ENCODE results near the gene RAMP3. TPM values are rescaled to one million over a fixed set of nuclear protein-coding genes. Genes with fewer than 3 reads are reported as not detected.

Gene RAMP3
- total RNA-seq, 2 experiments from 2014 or later, result not detected

DNA sequence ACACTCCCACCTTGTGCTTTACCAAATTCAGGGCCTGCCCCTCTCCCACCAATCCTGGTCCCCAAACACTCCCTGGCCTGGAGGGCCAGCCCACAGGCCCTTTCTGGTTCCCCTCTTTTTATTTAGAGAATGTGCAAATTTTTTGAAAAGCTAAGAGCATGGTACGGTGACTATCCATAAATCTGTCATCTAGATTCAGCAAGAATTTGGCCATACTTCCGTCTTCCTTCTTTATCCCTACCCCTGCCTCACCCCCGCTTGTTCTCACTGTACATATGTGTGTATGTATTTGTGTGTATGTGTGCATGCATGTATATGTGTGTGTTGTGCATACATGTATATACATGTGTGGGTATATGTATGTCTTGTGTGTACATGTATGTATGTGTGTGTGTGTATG, 38.0 kb upstream of the RAMP3 start:
- no peak overlapping the region for H3K4me3 Mint-ChIP-seq
- no peak overlapping the region for H3K27ac Mint-ChIP-seq
- H3K9me3 Mint-ChIP-seq (ENCODE audit: insufficient read depth), result no peaks in the 10 kb centered on the region
- DNase-seq (no peak), ATAC-seq (no peak)
- H3K4me1 Mint-ChIP-seq (ENCODE audit: low read depth), result peaks cover 22% of the 10 kb centered on the region
- no peaks in the 10 kb centered on the region for H3K36me3 Mint-ChIP-seq (ENCODE audit: low read depth)
- ChIA-PET POLR2A (interaction anchor here (0.6 kb wide), 1 partner anchor 9 kb away, joined by 3 read pairs; no protein-coding TSS in a partner anchor), CTCF (interaction anchor here (7.9 kb wide), 1 partner anchor 17 kb away, joined by 38 read pairs; no protein-coding TSS in a partner anchor)
- peaks cover 8% of the 10 kb centered on the region for H3K27me3 Mint-ChIP-seq (ENCODE audit: low read depth)

DNA sequence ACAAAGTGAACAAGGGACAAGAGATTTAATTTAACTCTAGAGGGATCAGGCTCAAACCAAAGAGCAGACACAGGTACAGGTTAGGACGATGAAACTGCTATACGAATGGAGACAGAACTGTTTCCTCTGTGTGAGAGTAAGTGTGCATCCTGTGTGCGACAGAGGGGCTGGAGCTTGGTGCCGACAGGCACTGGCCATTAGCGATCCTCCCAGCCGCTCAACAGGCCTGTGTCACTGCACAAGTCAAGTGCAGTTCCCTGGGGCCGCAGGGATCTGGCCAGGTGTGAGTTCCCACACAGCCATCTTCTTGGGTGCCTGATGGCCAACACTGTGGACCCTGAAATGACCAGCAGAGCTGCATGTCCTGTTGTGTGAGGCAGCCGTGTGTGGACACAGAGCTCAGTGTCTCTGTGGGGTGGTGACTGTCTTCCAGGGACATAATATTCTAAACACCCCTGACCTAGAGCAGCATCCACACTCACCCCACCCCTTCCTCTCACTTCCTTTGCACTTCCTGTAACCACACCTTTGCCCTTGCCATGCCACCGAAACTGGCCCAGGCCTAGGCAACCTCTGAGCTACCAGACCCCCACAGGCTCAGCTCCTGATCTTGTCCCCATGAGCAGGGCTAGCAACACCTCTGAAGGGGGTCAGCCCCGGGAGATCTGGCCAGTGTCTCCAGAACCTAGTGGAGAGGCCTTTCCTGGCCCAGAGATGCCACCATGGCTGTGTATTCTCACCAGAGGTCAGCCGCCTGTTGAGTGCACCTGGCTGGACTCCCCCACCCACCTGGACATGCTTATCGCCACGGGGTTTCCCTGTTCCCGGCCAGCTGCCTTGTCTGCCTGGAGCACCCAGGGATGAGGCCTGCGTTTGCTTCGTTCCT, 34.4 kb upstream of the RAMP3 start:
- ChIA-PET POLR2A (interaction anchor here (0.7 to 1.3 kb wide), 4 partner anchors 12 to 646 kb away, joined by 3 to 11 read pairs (median 4); partner anchors contain the start of genes H2AZ2 and TBRG4), CTCF (interaction anchor here (1.0 to 2.7 kb wide), 3 partner anchors 8 to 150 kb away, joined by 3 to 24 read pairs (median 4); no protein-coding TSS in a partner anchor)
- H3K36me3 Mint-ChIP-seq (ENCODE audit: low read depth), result no peaks in the 10 kb centered on the region
- H3K27me3 Mint-ChIP-seq (ENCODE audit: low read depth), result no peaks in the 10 kb centered on the region
- peaks cover 22% of the 10 kb centered on the region for H3K4me1 Mint-ChIP-seq (ENCODE audit: low read depth)
- ATAC-seq (peak; percentile 59), DNase-seq (peak; percentile 37)
- H3K27ac Mint-ChIP-seq, result peak overlapping the region; percentile 97
- peak overlapping the region; percentile 54 for H3K4me3 Mint-ChIP-seq
- no peaks in the 10 kb centered on the region for H3K9me3 Mint-ChIP-seq (ENCODE audit: insufficient read depth)

DNA sequence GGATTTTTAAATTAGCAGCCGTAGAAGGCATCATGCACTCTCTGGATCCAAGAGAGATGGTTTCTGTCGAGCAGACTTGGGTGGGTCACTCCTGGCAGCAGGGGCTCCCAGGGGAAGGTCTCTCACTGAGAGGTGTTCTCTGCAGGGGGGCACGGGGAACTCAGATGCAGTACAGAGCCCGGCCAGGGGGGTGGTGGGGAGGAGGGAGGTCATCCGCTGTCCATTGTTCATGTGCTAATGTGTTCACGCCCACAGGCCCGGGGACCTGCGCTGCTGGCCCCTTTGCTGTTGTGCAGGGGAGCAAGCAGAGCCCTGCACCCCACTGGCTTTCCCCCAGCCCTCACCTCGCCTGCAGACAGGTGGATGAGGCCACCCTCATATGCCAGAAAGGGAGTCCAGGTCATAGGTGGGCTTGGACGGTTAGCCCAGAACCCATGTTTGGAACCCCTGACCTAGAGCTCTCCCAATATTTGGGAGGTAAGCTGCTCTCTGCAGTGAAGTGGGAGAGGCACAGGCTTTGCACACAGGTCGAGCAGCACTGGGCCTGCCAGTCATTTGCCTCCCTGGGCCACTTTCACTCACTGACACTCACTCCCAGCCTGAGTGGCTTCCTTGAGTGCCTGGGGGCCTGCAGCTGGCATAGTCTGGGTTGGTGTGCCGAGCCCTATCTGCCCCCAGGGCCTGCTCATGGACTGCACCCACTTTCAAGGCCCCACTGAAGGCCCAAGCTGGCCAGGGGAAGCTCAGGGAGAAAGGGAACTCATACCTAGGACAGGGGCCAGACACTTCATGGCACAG, 33.5 kb upstream of the RAMP3 start:
- ChIA-PET POLR2A (interaction anchor here (0.9 to 1.3 kb wide), 4 partner anchors 11 to 276 kb away, joined by 3 to 11 read pairs (median 4); partner anchors contain the start of genes H2AZ2 and TBRG4), CTCF (interaction anchor here (0.8 to 2.7 kb wide), 3 partner anchors 9 to 11 kb away, joined by 3 to 24 read pairs (median 3); no protein-coding TSS in a partner anchor)
- H3K36me3 Mint-ChIP-seq (ENCODE audit: low read depth), result no peaks in the 10 kb centered on the region

DNA sequence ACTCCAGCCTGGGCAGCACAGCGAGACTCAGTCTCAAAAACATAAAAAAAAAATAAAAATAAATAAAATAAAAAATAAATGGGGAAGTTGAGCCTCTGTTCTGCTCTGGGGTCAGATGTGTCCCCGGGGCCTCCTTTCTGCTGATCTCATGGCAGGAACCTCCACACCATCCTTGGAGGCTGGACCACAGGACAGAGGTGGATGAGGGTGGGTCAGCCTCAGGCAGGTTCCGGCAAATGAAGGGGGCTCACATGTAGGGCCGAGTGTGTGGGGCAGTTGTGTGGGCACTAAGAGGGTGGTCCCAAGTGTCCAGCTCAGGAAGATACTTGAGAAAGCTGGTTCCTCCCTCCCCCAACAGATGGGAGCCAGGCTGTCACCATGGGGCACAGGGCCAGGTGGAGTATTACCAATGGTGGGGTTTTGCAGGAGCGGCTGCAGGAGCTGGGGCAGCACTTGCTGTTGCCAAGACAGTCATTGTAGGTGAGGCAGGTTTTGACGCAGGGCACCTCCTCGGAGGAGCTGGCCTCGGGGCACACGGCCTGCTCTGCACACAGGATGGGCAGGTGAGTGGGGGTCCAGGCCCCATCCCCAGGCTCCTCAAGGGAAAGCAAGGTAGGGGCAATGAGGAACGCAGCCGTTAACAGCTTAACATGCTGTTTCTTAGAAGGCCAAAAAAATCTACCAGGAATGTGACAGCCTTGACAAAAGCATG, 32.2 kb upstream of the RAMP3 start:
- Mint-ChIP-seq H3K9me3 (ENCODE audit: insufficient read depth) (no peaks in the 10 kb centered on the region), H3K27ac (peak overlapping the region; percentile 16), H3K36me3 (ENCODE audit: low read depth) (no peaks in the 10 kb centered on the region), H3K4me3 (no peak overlapping the region), H3K27me3 (ENCODE audit: low read depth) (no peaks in the 10 kb centered on the region), H3K4me1 (ENCODE audit: low read depth) (peaks cover 16% of the 10 kb centered on the region)
- no peak for DNase-seq
- POLR2A ChIA-PET, result interaction anchor here (0.6 to 1.0 kb wide), 2 partner anchors 15 to 76 kb away, joined by 3 read pairs; no protein-coding TSS in a partner anchor
- ATAC-seq, result no peak
- CTCF ChIA-PET, result interaction anchor here (0.8 to 1.4 kb wide), 2 partner anchors 10 to 11 kb away, joined by 3 to 6 read pairs; no protein-coding TSS in a partner anchor

More for the DNA sequence above, 33.5 kb upstream of the RAMP3 start:
- no peaks in the 10 kb centered on the region for H3K27me3 Mint-ChIP-seq (ENCODE audit: low read depth)
- no peaks in the 10 kb centered on the region for H3K9me3 Mint-ChIP-seq (ENCODE audit: insufficient read depth)
- peak overlapping the region; percentile 97 for H3K27ac Mint-ChIP-seq
- DNase-seq (no peak), ATAC-seq (no peak)
- H3K4me3 Mint-ChIP-seq, result no peak overlapping the region
- peaks cover 16% of the 10 kb centered on the region for H3K4me1 Mint-ChIP-seq (ENCODE audit: low read depth)

DNA sequence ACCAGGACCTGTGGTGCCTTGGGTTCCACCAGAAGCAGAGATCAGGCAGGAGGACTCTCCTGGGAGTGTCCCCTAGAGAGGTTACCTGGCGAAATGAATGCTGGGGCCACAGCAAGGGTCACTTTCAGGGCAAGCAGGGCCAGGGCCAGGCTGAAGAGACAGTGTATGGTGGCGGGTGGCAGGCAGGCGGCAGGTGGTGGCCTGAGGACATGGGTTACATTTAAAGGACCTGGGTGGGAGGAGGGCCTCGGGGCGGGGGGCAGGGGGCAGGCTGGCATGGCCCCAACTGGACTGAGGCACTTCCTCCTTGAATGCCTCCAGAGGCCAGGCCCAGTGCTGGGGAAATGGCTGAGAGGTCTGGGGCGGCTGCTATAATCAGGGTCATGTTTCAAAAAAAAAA, 31.4 kb upstream of the RAMP3 start:
- Mint-ChIP-seq H3K27me3 (ENCODE audit: low read depth) (no peaks in the 10 kb centered on the region), H3K36me3 (ENCODE audit: low read depth) (no peaks in the 10 kb centered on the region), H3K4me1 (ENCODE audit: low read depth) (peaks cover 16% of the 10 kb centered on the region), H3K4me3 (no peak overlapping the region), H3K9me3 (ENCODE audit: insufficient read depth) (no peaks in the 10 kb centered on the region), H3K27ac (peak overlapping the region; percentile 6)
- DNase-seq (no peak), ATAC-seq (no peak)
- POLR2A ChIA-PET, result no interaction called here
- CTCF ChIA-PET, result interaction anchor here (1.4 kb wide), 1 partner anchor 10 kb away, joined by 6 read pairs; no protein-coding TSS in a partner anchor

DNA sequence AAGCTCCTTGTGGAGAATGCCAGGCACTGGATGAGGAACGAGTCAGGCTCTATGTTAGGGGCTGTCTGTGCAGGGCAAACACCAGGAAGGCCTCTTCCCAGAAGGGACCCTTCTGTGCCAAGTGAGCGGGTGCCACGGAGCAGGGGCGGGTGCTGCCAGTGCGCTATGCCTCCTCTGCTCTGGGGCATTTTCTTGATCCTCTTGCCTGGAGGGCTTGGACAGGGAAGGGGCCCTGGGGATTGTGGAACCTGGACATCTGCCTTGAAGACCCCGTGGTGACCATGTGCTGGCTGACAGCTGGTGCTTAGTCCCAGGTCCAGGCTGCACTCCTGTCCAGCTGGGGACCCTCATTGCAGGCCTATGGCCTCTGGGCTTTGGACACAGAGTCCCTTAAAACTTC, 30.7 kb upstream of the RAMP3 start:
- no peaks in the 10 kb centered on the region for H3K36me3 Mint-ChIP-seq (ENCODE audit: low read depth)
- H3K4me1 Mint-ChIP-seq (ENCODE audit: low read depth), result peaks cover 16% of the 10 kb centered on the region
- H3K9me3 Mint-ChIP-seq (ENCODE audit: insufficient read depth), result no peaks in the 10 kb centered on the region
- POLR2A ChIA-PET, result interaction anchor here (0.8 to 1.0 kb wide), 2 partner anchors 8 to 16 kb away, joined by 3 read pairs; partner anchors contain the start of gene TBRG4
- no peaks in the 10 kb centered on the region for H3K27me3 Mint-ChIP-seq (ENCODE audit: low read depth)
- H3K27ac Mint-ChIP-seq, result no peak overlapping the region
- ATAC-seq (no peak), DNase-seq (no peak)
- H3K4me3 Mint-ChIP-seq, result no peak overlapping the region
- CTCF ChIA-PET, result interaction anchor here (2.0 kb wide), 1 partner anchor 9 kb away, joined by 12 read pairs; no protein-coding TSS in a partner anchor

DNA sequence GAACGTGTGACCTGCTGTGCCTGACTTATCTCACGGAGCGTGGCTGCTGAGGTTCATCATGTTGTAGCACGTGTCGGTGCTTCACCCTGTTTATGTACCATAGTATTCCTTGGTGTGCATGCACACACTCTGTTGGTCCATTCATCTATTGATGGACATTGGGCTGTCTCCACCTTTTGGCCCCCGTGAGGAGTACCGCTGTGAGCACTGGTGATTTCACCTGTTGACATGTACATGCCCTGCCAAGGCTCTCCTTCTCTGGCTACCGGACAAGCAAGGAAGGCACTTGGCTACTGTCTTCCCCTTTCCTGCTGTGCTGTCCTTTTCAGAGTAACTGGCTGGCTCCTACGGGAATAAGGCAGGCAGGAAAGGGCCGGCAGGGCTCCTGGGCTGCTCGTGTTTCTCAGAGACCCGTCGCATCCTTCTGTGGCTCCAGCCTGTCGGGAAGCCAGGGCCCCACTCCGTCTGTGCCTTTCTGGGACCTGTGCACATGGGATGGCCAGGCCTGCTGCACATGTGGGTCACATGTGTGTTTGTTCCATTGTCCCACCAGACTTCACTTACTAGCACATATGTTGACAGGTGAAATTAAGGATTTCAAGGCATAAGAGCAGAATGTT, 28.3 kb upstream of the RAMP3 start:
- ChIA-PET CTCF (no interaction called here), POLR2A (no interaction called here)
- Mint-ChIP-seq H3K27me3 (ENCODE audit: low read depth) (no peaks in the 10 kb centered on the region), H3K9me3 (ENCODE audit: insufficient read depth) (no peaks in the 10 kb centered on the region), H3K36me3 (ENCODE audit: low read depth) (no peaks in the 10 kb centered on the region), H3K4me3 (no peak overlapping the region), H3K27ac (no peak overlapping the region), H3K4me1 (ENCODE audit: low read depth) (no peaks in the 10 kb centered on the region)
- ATAC-seq (no peak), DNase-seq (no peak)

DNA sequence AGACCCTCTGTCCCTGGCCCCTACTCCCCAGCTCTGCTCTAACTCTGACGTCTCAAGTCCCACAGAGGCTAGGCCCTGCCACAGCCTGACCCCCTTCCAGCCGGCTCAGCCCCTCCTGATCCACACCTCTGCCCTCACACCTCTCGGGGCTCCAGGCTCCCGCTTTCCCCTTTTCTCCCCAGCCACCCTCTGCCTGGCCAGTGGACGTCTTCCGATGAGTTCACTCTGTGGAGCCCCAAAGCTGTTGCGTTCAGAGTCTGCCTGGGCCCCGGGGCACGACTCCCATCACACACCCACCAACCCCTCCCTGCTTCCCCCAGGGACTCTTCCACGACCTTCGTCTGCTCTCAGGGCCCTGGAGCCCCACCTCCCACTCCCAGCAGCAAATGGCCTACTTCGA, 27.7 kb upstream of the RAMP3 start:
- Mint-ChIP-seq H3K4me3 (no peak overlapping the region), H3K27ac (peak overlapping the region; percentile 70), H3K4me1 (ENCODE audit: low read depth) (no peaks in the 10 kb centered on the region), H3K36me3 (ENCODE audit: low read depth) (no peaks in the 10 kb centered on the region), H3K9me3 (ENCODE audit: insufficient read depth) (no peaks in the 10 kb centered on the region), H3K27me3 (ENCODE audit: low read depth) (no peaks in the 10 kb centered on the region)
- ATAC-seq, result no peak
- POLR2A ChIA-PET, result no interaction called here
- CTCF ChIA-PET, result no interaction called here
- no peak for DNase-seq

DNA sequence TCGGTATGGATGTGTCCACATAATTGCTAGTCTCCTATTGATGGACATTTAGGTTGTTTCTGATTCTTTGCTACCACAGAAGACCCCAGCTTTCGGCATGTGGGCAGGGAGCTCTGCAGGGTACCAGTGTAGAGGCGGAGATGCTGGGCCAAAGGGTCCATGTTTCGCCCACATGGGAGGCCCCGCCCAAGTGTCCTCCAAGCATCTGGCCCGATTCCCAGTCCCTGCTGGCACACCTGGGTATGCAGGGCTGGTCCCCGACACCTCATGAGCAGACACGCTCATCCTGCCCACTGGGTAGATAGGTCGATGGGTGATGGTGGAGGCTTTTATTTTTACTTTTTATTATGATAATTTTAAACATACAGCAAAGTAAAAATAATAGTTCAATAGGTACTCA, 26.7 kb upstream of the RAMP3 start:
- no peak overlapping the region for H3K4me3 Mint-ChIP-seq
- no peak overlapping the region for H3K27ac Mint-ChIP-seq
- ATAC-seq, result no peak
- no peaks in the 10 kb centered on the region for H3K36me3 Mint-ChIP-seq (ENCODE audit: low read depth)
- ChIA-PET POLR2A (no interaction called here), CTCF (no interaction called here)
- H3K27me3 Mint-ChIP-seq (ENCODE audit: low read depth), result no peaks in the 10 kb centered on the region
- H3K4me1 Mint-ChIP-seq (ENCODE audit: low read depth), result peaks cover 7% of the 10 kb centered on the region
- DNase-seq, result no peak
- no peaks in the 10 kb centered on the region for H3K9me3 Mint-ChIP-seq (ENCODE audit: insufficient read depth)

DNA sequence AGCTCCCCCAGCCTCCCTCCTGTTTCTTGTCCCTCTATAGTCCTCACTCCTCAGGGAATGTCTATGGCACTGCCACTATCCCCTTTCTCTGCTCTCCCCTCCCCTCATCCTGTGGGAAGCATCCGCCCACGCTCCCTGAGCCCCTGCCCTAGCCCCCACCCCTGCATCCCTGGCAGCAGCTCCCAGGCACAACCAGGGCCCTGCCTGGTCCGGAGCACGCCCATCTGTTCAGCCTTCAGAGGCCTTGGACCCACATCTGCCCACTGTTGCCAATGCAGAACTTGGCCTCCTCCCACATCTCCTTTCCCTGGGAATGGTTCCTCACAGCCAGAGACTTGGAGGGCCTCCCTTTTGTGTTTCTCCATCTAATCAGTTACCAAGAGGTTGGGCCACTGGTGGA, 25.7 kb upstream of the RAMP3 start:
- POLR2A ChIA-PET, result no interaction called here
- peaks cover 2% of the 10 kb centered on the region for H3K27me3 Mint-ChIP-seq (ENCODE audit: low read depth)
- no peak for ATAC-seq
- CTCF ChIA-PET, result no interaction called here
- H3K9me3 Mint-ChIP-seq (ENCODE audit: insufficient read depth), result no peaks in the 10 kb centered on the region
- no peak for DNase-seq
- no peak overlapping the region for H3K27ac Mint-ChIP-seq
- H3K4me3 Mint-ChIP-seq, result no peak overlapping the region
- H3K36me3 Mint-ChIP-seq (ENCODE audit: low read depth), result no peaks in the 10 kb centered on the region
- H3K4me1 Mint-ChIP-seq (ENCODE audit: low read depth), result peaks cover 15% of the 10 kb centered on the region
